ENCODE data around the gene SLC7A10. TPM values are rescaled to one million over a fixed set of nuclear protein-coding genes. Genes with fewer than 3 reads are reported as not detected.

Gene SLC7A10
- total RNA-seq, 1 donor from 2014 or later: 1.4 TPM

- H3K36me3 Mint-ChIP-seq (ENCODE audit: low read depth): no peaks in the 10 kb centered on the region
- no peaks in the 10 kb centered on the region for H3K9me3 Mint-ChIP-seq
- H3K4me1 Mint-ChIP-seq: no peaks in the 10 kb centered on the region
- no peak overlapping the region for H3K27ac Mint-ChIP-seq (ENCODE audit: unreplicated experiment)
- no peak for DNase-seq (ENCODE audit: low read depth, low spot score)
- H3K27me3 Mint-ChIP-seq (ENCODE audit: low read depth): no peaks in the 10 kb centered on the region
- no peak overlapping the region for H3K4me3 Mint-ChIP-seq
- TF ChIP-seq CTCF (conservative IDR thresholded peaks at IDR 0.05): no peak
These were observed 39.0 kb downstream of the SLC7A10 start for GRCh38 chr19:33186431-33187182.

DNA sequence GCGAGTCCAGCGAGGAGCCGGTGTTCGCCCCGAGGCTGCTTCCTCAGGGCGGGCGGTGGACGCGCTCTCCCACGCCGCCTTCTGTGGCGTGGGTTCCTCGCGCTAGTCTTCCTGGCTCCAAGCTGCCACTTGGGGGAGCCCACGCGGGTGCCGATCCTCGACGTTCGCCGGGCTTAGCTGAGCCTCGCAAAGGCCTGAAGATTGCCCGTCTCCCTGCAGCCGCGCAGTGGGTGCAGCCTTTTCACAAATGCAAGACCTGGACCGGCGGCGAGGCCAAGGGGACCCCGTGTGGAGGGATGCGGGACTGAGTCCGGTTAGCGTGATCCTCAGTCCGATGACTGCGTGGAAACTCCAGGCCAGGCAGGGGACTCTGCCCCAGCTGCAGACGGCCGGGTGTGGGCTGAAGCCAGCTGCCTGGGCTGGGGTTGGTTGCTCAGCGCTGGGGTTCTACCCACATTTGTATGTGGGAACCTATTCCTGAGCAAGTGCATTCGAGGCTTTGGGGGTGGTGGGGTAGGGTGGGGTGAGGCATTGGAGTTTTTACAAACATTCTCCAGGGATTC, 48.2 kb downstream of the SLC7A10 start:
- peaks cover 33% of the 10 kb centered on the region for H3K4me1 Mint-ChIP-seq
- no peak overlapping the region for H3K27ac Mint-ChIP-seq (ENCODE audit: unreplicated experiment)
- H3K9me3 Mint-ChIP-seq: peaks cover 4% of the 10 kb centered on the region
- TF ChIP-seq CTCF (conservative IDR thresholded peaks at IDR 0.05): peak; percentile 61
- H3K36me3 Mint-ChIP-seq (ENCODE audit: low read depth): peaks cover 5% of the 10 kb centered on the region
- peak overlapping the region; percentile 97 for H3K4me3 Mint-ChIP-seq
- peaks cover 14% of the 10 kb centered on the region for H3K27me3 Mint-ChIP-seq (ENCODE audit: low read depth)
- DNase-seq (ENCODE audit: low read depth, low spot score): peak; percentile 62

DNA sequence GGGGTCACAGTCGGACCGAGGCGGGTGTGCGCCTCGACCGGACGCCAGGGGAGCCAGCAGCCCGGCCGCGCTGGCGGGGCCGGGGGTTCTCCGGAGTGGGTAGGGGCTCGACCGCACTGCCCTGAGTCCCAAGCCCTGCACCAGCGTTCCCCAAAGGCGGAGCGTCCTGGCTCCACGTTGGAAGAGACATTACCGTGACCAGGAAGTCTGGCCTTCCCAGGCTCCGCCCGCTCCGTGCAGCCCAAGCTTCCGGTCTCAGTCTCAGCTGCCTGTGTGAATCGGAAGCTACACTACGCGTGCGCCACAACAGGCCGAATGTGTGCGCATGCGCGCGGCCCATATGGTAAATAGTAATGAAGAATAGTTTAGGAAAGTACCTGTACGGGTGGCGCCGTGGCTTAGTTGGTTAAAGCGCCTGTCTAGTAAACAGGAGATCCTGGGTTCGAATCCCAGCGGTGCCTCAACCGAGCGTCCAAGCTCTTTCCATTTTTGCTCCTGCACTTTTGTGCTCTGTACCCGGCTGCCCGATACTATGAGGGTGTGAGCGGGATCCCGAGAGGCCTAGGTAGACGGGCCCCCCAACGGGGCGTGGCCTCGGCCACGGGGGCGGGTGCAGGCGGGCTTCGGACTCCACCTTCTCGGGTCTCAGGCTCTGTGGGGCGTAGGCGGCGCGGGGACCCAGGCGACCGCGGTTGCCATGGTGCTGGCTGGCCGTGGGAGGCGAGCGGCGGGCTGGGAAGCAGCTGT, 48.8 kb downstream of the SLC7A10 start:
- TF ChIP-seq CTCF (conservative IDR thresholded peaks at IDR 0.05): peak; percentile 38
- Mint-ChIP-seq H3K27me3 (ENCODE audit: low read depth) (peaks cover 14% of the 10 kb centered on the region), H3K9me3 (peaks cover 4% of the 10 kb centered on the region), H3K4me3 (peak overlapping the region; percentile 97), H3K36me3 (ENCODE audit: low read depth) (peaks cover 6% of the 10 kb centered on the region), H3K27ac (ENCODE audit: unreplicated experiment) (peak overlapping the region; percentile 37), H3K4me1 (peaks cover 39% of the 10 kb centered on the region)
- DNase-seq (ENCODE audit: low read depth, low spot score): peak; percentile 98

DNA sequence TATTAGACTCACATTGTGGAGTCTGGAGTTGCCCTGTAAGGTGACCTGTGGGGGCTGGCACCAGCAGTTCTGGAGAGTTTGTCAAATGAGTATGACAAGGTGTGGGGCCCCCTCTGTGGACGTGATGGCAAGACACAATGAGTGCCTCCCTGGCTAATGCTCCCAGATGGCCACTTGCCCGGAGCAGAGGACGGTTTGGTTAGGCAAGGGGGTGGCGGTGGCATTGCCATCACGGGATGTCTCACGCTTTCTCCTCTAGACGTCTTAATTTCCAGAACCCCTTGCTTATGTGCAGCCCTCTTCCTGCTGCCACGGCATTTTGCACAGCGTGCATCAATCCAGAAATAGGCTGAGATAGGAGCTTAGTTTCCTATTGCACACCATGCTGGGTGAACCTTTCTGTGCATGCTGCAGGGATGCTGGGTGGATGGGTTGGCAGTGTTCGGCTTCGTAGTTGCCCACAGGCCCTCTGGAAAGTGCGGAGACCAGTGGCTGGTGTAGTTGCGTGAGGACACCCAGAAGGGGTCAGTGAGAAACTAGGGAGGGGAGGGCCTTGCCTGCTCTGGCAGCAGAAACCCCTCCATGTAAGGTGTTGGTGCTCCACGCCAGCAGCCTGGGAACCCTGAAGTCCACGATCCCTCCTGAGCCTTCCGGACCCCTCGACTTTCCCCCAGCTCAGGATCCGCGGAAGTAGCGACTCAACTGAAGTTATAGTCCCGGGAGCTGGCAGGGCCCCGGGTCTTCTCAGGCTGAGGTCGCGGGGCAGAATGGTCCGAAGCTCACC, 49.6 kb downstream of the SLC7A10 start:
- peak overlapping the region; percentile 97 for H3K4me3 Mint-ChIP-seq

More for the DNA sequence above, 49.6 kb downstream of the SLC7A10 start:
- peaks cover 4% of the 10 kb centered on the region for H3K9me3 Mint-ChIP-seq
- peaks cover 14% of the 10 kb centered on the region for H3K27me3 Mint-ChIP-seq (ENCODE audit: low read depth)
- H3K4me1 Mint-ChIP-seq: peaks cover 43% of the 10 kb centered on the region
- peak overlapping the region; percentile 25 for H3K27ac Mint-ChIP-seq (ENCODE audit: unreplicated experiment)
- no peak for DNase-seq (ENCODE audit: low read depth, low spot score)
- TF ChIP-seq CTCF (conservative IDR thresholded peaks at IDR 0.05): no peak
- peaks cover 6% of the 10 kb centered on the region for H3K36me3 Mint-ChIP-seq (ENCODE audit: low read depth)

Data from neural crest cell (in vitro differentiated cells).